ENCODE results near the gene TGFA. TPM values are rescaled to one million over a fixed set of nuclear protein-coding genes. Genes with fewer than 3 reads are reported as not detected.

TGFA gene
- polyA plus RNA-seq, 1 donor = 0.57 TPM

- DNase-seq = no peak
Observed at GRCh38 chr2:70523996-70524965, 29.3 kb downstream of the TGFA start.

GRCh38 chr2:70523672-70523995 lies 30.0 kb downstream of the TGFA start:
- no peak for DNase-seq

- no peak for DNase-seq
Observed at GRCh38 chr2:70522627-70523026, 31.0 kb downstream of the TGFA start.

- no peak for DNase-seq
Observed at GRCh38 chr2:70520825-70521224, 32.8 kb downstream of the TGFA start.

GRCh38 chr2:70519453-70519852 lies 34.2 kb downstream of the TGFA start:
- DNase-seq = no peak

- no peak for DNase-seq
Observed at GRCh38 chr2:70518557-70518956, 35.1 kb downstream of the TGFA start.

GRCh38 chr2:70517804-70518203 lies 35.8 kb downstream of the TGFA start:
- DNase-seq = no peak

GRCh38 chr2:70516596-70516995 lies 37.0 kb downstream of the TGFA start:
- no peak for DNase-seq

- DNase-seq = no peak
Observed at GRCh38 chr2:70515938-70516337, 37.7 kb downstream of the TGFA start.

- DNase-seq = no peak
Observed at GRCh38 chr2:70514612-70515055, 39.0 kb downstream of the TGFA start.

GRCh38 chr2:70513738-70514137 lies 39.9 kb downstream of the TGFA start:
- no peak for DNase-seq

GRCh38 chr2:70511971-70512729 lies 41.5 kb downstream of the TGFA start:
- no peak for DNase-seq

- DNase-seq = no peak
Observed at GRCh38 chr2:70510313-70510712, 43.3 kb downstream of the TGFA start.

- no peak for DNase-seq
Observed at GRCh38 chr2:70509565-70509964, 44.1 kb downstream of the TGFA start.

GRCh38 chr2:70508711-70509462 lies 44.7 kb downstream of the TGFA start:
- no peak for DNase-seq

GRCh38 chr2:70505613-70506391 lies 47.8 kb downstream of the TGFA start:
- DNase-seq = no peak

GRCh38 chr2:70504750-70505149 lies 48.9 kb downstream of the TGFA start:
- no peak for DNase-seq

- DNase-seq = no peak
Observed at GRCh38 chr2:70503896-70504295, 49.7 kb downstream of the TGFA start.

GRCh38 chr2:70501728-70502127 lies 51.9 kb downstream of the TGFA start:
- DNase-seq = no peak

GRCh38 chr2:70501215-70501614 lies 52.4 kb downstream of the TGFA start:
- no peak for DNase-seq

GRCh38 chr2:70499253-70499652 lies 54.4 kb downstream of the TGFA start:
- DNase-seq = no peak

GRCh38 chr2:70498528-70498927 lies 55.1 kb downstream of the TGFA start:
- DNase-seq = no peak

All from hindlimb muscle (tissue), 1 donor.